GM12865 (cell line): ENCODE results near the gene B2M.

Experiments
- DNase-seq: peaks from one replicate; pipeline ENCODE4 v3.0.0; 2010; ENCODE audit warnings: low read depth
- H3K4me3 ChIP-seq: 2 replicates; pipeline ENCODE4 v1.5.1; 2011; ENCODE audit warnings: mild to moderate bottlenecking, low read depth, low read length, control low read depth
- CTCF ChIP-seq: IDR thresholded peaks from 2 replicates; pipeline ENCODE4 v1.5.1; 2011; ENCODE audit warnings: low read length, control low read depth, low read depth, inconsistent platforms; ENCODE audit not compliant: insufficient read depth; ENCODE audit errors: missing control alignments

The B2M gene

DNA sequence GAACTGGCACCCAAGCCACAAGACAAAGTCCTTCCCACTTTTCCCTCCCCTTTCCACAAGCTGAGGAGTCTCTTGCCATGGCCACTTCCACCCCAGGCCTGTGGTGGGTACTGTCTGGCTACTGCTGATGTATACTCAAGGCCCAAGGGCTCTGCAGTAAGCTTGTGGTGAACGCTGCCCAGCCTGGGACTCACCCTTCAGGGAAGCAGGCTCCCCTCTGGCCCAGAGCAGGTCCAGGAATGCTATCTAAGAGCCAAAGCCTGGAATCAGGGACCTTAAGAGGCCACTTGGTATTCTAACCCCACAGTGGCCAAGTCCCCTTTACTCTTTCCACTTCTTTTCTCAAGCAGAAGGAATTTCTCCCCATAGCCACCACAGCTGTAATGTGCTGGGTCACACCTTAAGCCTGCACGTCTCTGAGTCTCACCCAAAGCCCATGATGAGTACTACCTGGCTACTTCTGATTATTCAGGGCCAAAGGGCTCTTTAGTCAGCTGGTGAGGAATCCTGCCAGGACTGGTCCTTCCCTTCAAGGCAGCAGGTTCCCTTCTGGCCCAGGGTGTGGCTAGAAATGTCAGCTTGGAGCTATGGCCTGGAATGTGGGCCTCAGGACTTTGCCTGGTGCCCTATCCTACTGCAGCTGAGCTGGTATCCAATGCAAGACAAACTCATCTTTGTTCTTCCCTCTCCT is 4.2 kb upstream of the B2M start:
- H3K4me3 ChIP-seq = no peak overlapping the region
- DNase-seq = no peak
- no peak for TF ChIP-seq CTCF

DNA sequence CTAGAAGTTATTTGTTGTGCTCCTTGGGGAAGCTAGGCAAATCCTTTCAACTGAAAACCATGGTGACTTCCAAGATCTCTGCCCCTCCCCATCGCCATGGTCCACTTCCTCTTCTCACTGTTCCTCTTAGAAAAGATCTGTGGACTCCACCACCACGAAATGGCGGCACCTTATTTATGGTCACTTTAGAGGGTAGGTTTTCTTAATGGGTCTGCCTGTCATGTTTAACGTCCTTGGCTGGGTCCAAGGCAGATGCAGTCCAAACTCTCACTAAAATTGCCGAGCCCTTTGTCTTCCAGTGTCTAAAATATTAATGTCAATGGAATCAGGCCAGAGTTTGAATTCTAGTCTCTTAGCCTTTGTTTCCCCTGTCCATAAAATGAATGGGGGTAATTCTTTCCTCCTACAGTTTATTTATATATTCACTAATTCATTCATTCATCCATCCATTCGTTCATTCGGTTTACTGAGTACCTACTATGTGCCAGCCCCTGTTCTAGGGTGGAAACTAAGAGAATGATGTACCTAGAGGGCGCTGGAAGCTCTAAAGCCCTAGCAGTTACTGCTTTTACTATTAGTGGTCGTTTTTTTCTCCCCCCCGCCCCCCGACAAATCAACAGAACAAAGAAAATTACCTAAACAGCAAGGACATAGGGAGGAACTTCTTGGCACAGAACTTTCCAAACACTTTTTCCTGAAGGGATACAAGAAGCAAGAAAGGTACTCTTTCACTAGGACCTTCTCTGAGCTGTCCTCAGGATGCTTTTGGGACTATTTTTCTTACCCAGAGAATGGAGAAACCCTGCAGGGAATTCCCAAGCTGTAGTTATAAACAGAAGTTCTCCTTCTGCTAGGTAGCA is 851 bp upstream of the B2M start:
- H3K4me3 ChIP-seq = peak overlapping the region; percentile 94
- peak; percentile 42 for TF ChIP-seq CTCF
- DNase-seq = peak; percentile 91

GRCh38 chr15:44711743-44712345 is 527 bp downstream of the B2M start:
- H3K4me3 ChIP-seq = peak overlapping the region; percentile 94
- DNase-seq = peak; percentile 77
- no peak for TF ChIP-seq CTCF

- peak; percentile 87 for DNase-seq
- H3K4me3 ChIP-seq = peak overlapping the region; percentile 94
- TF ChIP-seq CTCF = no peak
Measured at GRCh38 chr15:44712346-44713005, 1.2 kb downstream of the B2M start.

DNA sequence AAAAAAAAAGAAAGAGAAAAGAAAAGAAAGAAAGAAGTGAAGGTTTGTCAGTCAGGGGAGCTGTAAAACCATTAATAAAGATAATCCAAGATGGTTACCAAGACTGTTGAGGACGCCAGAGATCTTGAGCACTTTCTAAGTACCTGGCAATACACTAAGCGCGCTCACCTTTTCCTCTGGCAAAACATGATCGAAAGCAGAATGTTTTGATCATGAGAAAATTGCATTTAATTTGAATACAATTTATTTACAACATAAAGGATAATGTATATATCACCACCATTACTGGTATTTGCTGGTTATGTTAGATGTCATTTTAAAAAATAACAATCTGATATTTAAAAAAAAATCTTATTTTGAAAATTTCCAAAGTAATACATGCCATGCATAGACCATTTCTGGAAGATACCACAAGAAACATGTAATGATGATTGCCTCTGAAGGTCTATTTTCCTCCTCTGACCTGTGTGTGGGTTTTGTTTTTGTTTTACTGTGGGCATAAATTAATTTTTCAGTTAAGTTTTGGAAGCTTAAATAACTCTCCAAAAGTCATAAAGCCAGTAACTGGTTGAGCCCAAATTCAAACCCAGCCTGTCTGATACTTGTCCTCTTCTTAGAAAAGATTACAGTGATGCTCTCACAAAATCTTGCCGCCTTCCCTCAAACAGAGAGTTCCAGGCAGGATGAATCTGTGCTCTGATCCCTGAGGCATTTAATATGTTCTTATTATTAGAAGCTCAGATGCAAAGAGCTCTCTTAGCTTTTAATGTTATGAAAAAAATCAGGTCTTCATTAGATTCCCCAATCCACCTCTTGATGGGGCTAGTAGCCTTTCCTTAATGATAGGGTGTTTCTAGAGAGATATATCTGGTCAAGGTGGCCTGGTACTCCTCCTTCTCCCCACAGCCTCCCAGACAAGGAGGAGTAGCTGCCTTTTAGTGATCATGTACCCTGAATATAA is 2.0 kb downstream of the B2M start:
- H3K4me3 ChIP-seq = peak overlapping the region; percentile 94
- peak; percentile 27 for TF ChIP-seq CTCF
- peak; percentile 44 for DNase-seq

- no peak for TF ChIP-seq CTCF
- peak overlapping the region; percentile 94 for H3K4me3 ChIP-seq
- DNase-seq = peak; percentile 45
Measured at GRCh38 chr15:44715142-44715796, 4.0 kb downstream of the B2M start.
